Measurements from ENCODE around the gene STS. TPM values are rescaled to one million over a fixed set of nuclear protein-coding genes. Genes with fewer than 3 reads are reported as not detected.

The STS gene, protein sequence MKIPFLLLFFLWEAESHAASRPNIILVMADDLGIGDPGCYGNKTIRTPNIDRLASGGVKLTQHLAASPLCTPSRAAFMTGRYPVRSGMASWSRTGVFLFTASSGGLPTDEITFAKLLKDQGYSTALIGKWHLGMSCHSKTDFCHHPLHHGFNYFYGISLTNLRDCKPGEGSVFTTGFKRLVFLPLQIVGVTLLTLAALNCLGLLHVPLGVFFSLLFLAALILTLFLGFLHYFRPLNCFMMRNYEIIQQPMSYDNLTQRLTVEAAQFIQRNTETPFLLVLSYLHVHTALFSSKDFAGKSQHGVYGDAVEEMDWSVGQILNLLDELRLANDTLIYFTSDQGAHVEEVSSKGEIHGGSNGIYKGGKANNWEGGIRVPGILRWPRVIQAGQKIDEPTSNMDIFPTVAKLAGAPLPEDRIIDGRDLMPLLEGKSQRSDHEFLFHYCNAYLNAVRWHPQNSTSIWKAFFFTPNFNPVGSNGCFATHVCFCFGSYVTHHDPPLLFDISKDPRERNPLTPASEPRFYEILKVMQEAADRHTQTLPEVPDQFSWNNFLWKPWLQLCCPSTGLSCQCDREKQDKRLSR
- total RNA-seq: 0.64 and 0.96 TPM in 2 replicates

GRCh38 chrX:7147413-7147977 is at the start of gene STS:
Gene STS, plus strand, starts transcription at chrX:7147712. Its CDS starts 105,488 bp downstream, at chrX:7253200.

DNA sequence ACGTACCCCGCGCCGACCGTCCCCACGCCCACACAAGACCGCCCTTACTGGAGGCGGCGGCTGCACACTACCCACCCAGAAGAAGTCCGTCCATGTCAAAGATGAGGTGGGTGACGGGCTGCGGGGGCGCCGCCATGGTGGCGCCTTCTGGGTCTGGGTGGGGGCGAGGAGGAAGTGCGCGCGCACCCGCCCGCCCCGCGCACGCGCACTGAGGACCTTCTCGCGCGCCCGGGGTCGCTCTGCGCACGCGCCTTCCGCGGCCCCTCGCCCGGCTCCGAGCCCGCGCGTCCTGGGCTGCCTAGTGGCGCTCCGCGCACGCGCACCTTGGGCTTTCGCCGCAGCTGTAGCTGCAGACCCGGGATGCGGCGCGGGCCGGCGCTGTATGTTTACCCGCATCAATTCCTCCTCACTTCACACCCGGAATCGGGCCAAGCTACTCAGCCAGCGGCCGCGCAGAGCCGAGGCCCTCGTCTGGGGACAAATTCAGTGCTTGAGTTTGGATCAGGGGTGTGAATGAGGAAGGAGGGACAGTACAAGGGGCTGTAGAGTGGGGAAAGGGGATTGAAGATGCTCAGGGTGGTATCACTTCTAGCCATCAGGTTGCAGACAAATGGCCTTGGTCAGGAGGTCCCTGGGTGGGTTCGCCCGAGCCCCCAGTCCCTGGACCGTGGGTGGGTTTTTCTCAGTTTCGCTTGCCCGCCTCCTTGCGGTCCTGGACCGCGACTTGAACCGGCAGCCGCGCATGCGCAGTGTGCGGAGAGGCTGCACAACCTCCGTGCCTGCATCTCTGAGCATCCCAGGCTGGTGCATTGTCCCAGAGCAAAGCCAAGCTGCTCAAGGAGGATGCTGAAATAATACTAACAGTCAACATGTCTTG is 704 bp downstream of the STS start, which contains the start of gene PUDP:
TSS of gene PUDP (minus strand) at position 176 of the 877 bp plus-strand sequence. CDS start at position 136, 40 bp downstream.

Other genes with a start within 250 kb of the STS start
- 4.3 and 7.5 TPM in 2 replicates for gene PUDP, start 441 bp downstream of the STS start, total RNA-seq

Data from tracheal epithelial cell (primary cell).